ENCODE measurements around the gene GSTA1. TPM values are rescaled to one million over a fixed set of nuclear protein-coding genes. Genes with fewer than 3 reads are reported as not detected.
"Not testable (repeated sequence)": the region's sequence is repeated elsewhere in the genome, so short reads cannot be mapped to it uniquely, and the experiment has no call there.

The GSTA1 gene
- polyA plus RNA-seq, 1 experiment, result not detected

DNA sequence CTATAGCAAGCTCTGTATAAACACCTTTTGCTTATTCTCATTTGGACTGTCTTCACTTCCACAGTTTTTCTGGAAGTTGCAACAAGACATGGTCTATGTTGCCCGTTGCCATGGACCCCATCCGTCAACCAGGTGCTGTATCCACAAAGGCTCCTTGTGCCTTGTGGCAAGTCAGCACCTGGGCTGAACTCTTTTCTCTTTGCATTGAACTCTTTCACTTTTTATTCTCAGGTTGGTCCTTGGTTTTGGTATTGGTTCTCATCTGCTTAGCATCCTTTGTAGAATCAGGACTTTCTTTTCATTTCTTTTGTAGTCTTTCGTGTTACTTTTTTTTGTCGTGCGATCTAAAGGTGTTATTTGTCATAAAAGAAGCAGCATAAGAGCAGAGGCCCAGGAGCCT is 5.0 kb upstream of the GSTA1 start:
- no peak for DNase-seq (ENCODE audit: low read depth)
- CTCF ChIA-PET, result interaction anchor here (1.3 kb wide), 1 partner anchor 83 kb away, joined by 3 read pairs; no protein-coding TSS in a partner anchor
- POLR2A ChIA-PET, result no interaction called here
- TF ChIP-seq, protein P1, sequence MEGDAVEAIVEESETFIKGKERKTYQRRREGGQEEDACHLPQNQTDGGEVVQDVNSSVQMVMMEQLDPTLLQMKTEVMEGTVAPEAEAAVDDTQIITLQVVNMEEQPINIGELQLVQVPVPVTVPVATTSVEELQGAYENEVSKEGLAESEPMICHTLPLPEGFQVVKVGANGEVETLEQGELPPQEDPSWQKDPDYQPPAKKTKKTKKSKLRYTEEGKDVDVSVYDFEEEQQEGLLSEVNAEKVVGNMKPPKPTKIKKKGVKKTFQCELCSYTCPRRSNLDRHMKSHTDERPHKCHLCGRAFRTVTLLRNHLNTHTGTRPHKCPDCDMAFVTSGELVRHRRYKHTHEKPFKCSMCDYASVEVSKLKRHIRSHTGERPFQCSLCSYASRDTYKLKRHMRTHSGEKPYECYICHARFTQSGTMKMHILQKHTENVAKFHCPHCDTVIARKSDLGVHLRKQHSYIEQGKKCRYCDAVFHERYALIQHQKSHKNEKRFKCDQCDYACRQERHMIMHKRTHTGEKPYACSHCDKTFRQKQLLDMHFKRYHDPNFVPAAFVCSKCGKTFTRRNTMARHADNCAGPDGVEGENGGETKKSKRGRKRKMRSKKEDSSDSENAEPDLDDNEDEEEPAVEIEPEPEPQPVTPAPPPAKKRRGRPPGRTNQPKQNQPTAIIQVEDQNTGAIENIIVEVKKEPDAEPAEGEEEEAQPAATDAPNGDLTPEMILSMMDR (IDR thresholded peaks at IDR 0.05; ENCODE audit: insufficient read depth, low read depth, low read length), result no peak
- H3K36me3 ChIP-seq (ENCODE audit: control insufficient read depth, insufficient read depth, low read length), result no peaks in the 10 kb centered on the region
- no peak overlapping the region for H3K4me3 ChIP-seq (ENCODE audit: low read depth, low read length)
- H3K27me3 ChIP-seq (ENCODE audit: control insufficient read depth, insufficient read depth, low read length), result 0 out of 2 replicates have a peak, but pooled peaks cover 1% of the 10 kb centered on the region

- no peak for DNase-seq (ENCODE audit: low read depth)
- ChIA-PET CTCF (no interaction called here), POLR2A (no interaction called here)
- no peak overlapping the region for H3K4me3 ChIP-seq (ENCODE audit: low read depth, low read length)
- TF ChIP-seq, protein P1 (IDR thresholded peaks at IDR 0.05; ENCODE audit: insufficient read depth, low read depth, low read length), result no peak
- no peaks in the 10 kb centered on the region for H3K27me3 ChIP-seq (ENCODE audit: control insufficient read depth, insufficient read depth, low read length)
- H3K36me3 ChIP-seq (ENCODE audit: control insufficient read depth, insufficient read depth, low read length), result no peaks in the 10 kb centered on the region
Observed at GRCh38 chr6:52802806-52803205, 810 bp downstream of the GSTA1 start.

GRCh38 chr6:52801188-52801841 is 2.3 kb downstream of the GSTA1 start:
- ChIA-PET CTCF (interaction anchor here (0.9 kb wide), 1 partner anchor 14 kb away, joined by 3 read pairs; no protein-coding TSS in a partner anchor), POLR2A (no interaction called here)
- TF ChIP-seq, protein P1 (IDR thresholded peaks at IDR 0.05; ENCODE audit: insufficient read depth, low read depth, low read length), result no peak
- no peak for DNase-seq (ENCODE audit: low read depth)
- H3K4me3 ChIP-seq (ENCODE audit: low read depth, low read length), result no peak overlapping the region
- no peaks in the 10 kb centered on the region for H3K36me3 ChIP-seq (ENCODE audit: control insufficient read depth, insufficient read depth, low read length)
- H3K27me3 ChIP-seq (ENCODE audit: control insufficient read depth, insufficient read depth, low read length), result no peaks in the 10 kb centered on the region; the same call in 1 of the 2 replicates

- CTCF ChIA-PET, result interaction anchor here (0.6 kb wide), 1 partner anchor 929 kb away, joined by 3 read pairs; no protein-coding TSS in a partner anchor
- H3K27me3 ChIP-seq (ENCODE audit: control insufficient read depth, insufficient read depth, low read length); H3K4me3 ChIP-seq (ENCODE audit: low read depth, low read length); POLR2A ChIA-PET; H3K36me3 ChIP-seq (ENCODE audit: control insufficient read depth, insufficient read depth, low read length): not testable (repeated sequence)
- peak; percentile 26 for DNase-seq (ENCODE audit: low read depth)
Observed at GRCh38 chr6:52799272-52799671, 4.3 kb downstream of the GSTA1 start.

- DNase-seq (ENCODE audit: low read depth); POLR2A ChIA-PET; H3K36me3 ChIP-seq (ENCODE audit: control insufficient read depth, insufficient read depth, low read length); H3K4me3 ChIP-seq (ENCODE audit: low read depth, low read length); CTCF ChIA-PET; H3K27me3 ChIP-seq (ENCODE audit: control insufficient read depth, insufficient read depth, low read length): not testable (repeated sequence)
Observed at GRCh38 chr6:52794366-52794765, 9.2 kb downstream of the GSTA1 start.

DNA sequence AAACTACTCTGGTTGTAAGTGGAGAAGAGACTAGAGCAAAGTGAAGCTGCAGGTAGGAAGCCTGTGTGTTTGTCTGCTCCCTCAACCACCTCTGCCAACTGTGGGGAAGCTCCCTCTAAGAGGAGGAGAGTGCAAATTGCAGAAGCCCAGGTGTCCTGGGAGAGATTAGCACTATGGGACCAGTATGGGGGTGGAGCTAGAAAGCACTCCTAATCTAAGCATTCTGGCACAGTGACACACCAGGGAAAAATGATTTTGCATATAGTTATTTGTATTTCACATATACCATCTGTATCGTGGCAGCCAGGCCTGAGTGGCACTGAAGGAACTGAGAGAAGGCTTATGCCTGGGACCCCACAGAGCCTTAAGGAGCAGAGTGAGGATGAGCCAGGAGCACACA is 12.8 kb downstream of the GSTA1 start:
- no peaks in the 10 kb centered on the region for H3K36me3 ChIP-seq (ENCODE audit: control insufficient read depth, insufficient read depth, low read length)
- ChIA-PET POLR2A (no interaction called here), CTCF (no interaction called here)
- H3K27me3 ChIP-seq (ENCODE audit: control insufficient read depth, insufficient read depth, low read length), result no peaks in the 10 kb centered on the region
- TF ChIP-seq, protein P1 (IDR thresholded peaks at IDR 0.05; ENCODE audit: insufficient read depth, low read depth, low read length), result no peak
- no peak overlapping the region for H3K4me3 ChIP-seq (ENCODE audit: low read depth, low read length)
- DNase-seq (ENCODE audit: low read depth), result no peak

DNA sequence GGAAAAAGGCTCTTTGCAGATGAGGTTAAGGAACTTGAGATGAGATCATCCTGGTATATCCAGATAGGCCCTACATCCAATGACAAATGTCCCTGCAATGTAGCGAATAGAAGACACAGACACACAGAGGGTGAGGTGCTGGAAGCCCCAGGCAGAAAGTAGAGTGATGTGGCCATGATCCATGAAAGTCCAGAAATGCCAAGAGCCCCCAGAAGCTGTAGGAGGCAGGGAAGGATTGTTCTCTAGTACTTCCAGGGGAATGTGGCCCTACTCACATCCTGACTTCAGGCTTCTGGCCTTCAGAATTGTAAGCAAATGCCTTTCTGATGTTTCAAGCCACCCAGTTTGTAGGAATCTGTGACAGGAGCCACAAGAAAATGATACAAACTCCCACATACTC is 14.0 kb downstream of the GSTA1 start:
- H3K36me3 ChIP-seq (ENCODE audit: control insufficient read depth, insufficient read depth, low read length); CTCF ChIA-PET; H3K4me3 ChIP-seq (ENCODE audit: low read depth, low read length); POLR2A ChIA-PET; H3K27me3 ChIP-seq (ENCODE audit: control insufficient read depth, insufficient read depth, low read length); DNase-seq (ENCODE audit: low read depth): not testable (repeated sequence)

Measured in BJ (cell line).